ENCODE measurements around the gene PRPF8. TPM values are rescaled to one million over a fixed set of nuclear protein-coding genes. Genes with fewer than 3 reads are reported as not detected.

Gene PRPF8
- total and polyA plus RNA-seq, 2 experiments from 2014 or later: 178 to 246 TPM

DNA sequence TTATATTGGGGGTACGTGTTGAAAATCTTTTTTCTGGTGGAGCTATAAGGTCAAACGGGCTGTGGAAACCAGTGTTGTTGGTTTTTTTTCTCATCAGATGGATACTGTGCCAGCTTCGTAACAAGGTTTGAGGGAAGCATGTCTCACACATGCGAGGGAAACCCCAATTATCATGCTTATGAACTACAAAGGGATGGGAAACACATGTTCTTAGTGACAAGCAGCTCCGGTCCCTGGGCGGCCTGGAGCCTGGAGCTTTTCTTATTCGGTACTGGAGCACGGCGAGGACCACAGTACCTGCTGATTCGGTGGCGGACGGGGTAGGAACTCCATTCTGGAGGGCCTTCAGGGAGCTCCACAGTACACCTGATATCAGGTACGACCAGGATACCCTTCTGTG, 68.6 kb downstream of the PRPF8 start:
- no peak for ATAC-seq
- Mint-ChIP-seq H3K4me1 (peaks cover 5% of the 10 kb centered on the region; the same call in 2 of the 3 replicates), H3K27ac (no peak overlapping the region), H3K9me3 (no peaks in the 10 kb centered on the region), H3K36me3 (ENCODE audit: low read depth) (0 out of 3 replicates have a peak, but pooled peaks cover 3% of the 10 kb centered on the region), H3K4me3 (no peak overlapping the region), H3K27me3 (ENCODE audit: insufficient read depth, low read depth, poor library complexity) (peaks cover 5% of the 10 kb centered on the region)
- Histone ChIP-seq H3K27me3 (ENCODE audit: insufficient read depth) (no peaks in the 10 kb centered on the region), H3K4me2 (no peak overlapping the region), H3K4me3 (no peak overlapping the region), H3K27ac (ENCODE audit: low read depth) (no peak overlapping the region), H3K9me2 (ENCODE audit: insufficient read depth) (no peaks in the 10 kb centered on the region), H2AFZ (no peak overlapping the region), H4K20me1 (replicated peaks; ENCODE audit: insufficient read depth) (no peaks in the 10 kb centered on the region), H3K4me1 (ENCODE audit: insufficient read depth) (no peaks in the 10 kb centered on the region), H3K36me3 (ENCODE audit: insufficient read depth) (no peaks in the 10 kb centered on the region), H3F3A (replicated peaks; ENCODE audit: low read depth) (no peaks in the 10 kb centered on the region), H3K79me2 (replicated peaks; ENCODE audit: insufficient read depth) (no peaks in the 10 kb centered on the region)
- DNase-seq (ENCODE audit: low spot score): no peak
- TF ChIP-seq, protein P1, sequence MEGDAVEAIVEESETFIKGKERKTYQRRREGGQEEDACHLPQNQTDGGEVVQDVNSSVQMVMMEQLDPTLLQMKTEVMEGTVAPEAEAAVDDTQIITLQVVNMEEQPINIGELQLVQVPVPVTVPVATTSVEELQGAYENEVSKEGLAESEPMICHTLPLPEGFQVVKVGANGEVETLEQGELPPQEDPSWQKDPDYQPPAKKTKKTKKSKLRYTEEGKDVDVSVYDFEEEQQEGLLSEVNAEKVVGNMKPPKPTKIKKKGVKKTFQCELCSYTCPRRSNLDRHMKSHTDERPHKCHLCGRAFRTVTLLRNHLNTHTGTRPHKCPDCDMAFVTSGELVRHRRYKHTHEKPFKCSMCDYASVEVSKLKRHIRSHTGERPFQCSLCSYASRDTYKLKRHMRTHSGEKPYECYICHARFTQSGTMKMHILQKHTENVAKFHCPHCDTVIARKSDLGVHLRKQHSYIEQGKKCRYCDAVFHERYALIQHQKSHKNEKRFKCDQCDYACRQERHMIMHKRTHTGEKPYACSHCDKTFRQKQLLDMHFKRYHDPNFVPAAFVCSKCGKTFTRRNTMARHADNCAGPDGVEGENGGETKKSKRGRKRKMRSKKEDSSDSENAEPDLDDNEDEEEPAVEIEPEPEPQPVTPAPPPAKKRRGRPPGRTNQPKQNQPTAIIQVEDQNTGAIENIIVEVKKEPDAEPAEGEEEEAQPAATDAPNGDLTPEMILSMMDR (conservative IDR thresholded peaks at IDR 0.05; ENCODE audit: low read depth in 2 of 2): no peak
- TF ChIP-seq JUNB (IDR thresholded peaks at IDR 0.05; ENCODE audit: unreplicated experiment) (no peak), ZNF331 (CRISPR knock-in tag; IDR thresholded peaks at IDR 0.05; ENCODE audit: low read depth) (no peak), STAT1 (IDR thresholded peaks at IDR 0.05; ENCODE audit: unreplicated experiment) (no peak), EZH2phosphoT487 (IDR thresholded peaks at IDR 0.05; ENCODE audit: unreplicated experiment) (no peak), NANOG (IDR thresholded peaks at IDR 0.05; ENCODE audit: borderline replicate concordance) (no peak)
- TF ChIP-seq, protein P2, sequence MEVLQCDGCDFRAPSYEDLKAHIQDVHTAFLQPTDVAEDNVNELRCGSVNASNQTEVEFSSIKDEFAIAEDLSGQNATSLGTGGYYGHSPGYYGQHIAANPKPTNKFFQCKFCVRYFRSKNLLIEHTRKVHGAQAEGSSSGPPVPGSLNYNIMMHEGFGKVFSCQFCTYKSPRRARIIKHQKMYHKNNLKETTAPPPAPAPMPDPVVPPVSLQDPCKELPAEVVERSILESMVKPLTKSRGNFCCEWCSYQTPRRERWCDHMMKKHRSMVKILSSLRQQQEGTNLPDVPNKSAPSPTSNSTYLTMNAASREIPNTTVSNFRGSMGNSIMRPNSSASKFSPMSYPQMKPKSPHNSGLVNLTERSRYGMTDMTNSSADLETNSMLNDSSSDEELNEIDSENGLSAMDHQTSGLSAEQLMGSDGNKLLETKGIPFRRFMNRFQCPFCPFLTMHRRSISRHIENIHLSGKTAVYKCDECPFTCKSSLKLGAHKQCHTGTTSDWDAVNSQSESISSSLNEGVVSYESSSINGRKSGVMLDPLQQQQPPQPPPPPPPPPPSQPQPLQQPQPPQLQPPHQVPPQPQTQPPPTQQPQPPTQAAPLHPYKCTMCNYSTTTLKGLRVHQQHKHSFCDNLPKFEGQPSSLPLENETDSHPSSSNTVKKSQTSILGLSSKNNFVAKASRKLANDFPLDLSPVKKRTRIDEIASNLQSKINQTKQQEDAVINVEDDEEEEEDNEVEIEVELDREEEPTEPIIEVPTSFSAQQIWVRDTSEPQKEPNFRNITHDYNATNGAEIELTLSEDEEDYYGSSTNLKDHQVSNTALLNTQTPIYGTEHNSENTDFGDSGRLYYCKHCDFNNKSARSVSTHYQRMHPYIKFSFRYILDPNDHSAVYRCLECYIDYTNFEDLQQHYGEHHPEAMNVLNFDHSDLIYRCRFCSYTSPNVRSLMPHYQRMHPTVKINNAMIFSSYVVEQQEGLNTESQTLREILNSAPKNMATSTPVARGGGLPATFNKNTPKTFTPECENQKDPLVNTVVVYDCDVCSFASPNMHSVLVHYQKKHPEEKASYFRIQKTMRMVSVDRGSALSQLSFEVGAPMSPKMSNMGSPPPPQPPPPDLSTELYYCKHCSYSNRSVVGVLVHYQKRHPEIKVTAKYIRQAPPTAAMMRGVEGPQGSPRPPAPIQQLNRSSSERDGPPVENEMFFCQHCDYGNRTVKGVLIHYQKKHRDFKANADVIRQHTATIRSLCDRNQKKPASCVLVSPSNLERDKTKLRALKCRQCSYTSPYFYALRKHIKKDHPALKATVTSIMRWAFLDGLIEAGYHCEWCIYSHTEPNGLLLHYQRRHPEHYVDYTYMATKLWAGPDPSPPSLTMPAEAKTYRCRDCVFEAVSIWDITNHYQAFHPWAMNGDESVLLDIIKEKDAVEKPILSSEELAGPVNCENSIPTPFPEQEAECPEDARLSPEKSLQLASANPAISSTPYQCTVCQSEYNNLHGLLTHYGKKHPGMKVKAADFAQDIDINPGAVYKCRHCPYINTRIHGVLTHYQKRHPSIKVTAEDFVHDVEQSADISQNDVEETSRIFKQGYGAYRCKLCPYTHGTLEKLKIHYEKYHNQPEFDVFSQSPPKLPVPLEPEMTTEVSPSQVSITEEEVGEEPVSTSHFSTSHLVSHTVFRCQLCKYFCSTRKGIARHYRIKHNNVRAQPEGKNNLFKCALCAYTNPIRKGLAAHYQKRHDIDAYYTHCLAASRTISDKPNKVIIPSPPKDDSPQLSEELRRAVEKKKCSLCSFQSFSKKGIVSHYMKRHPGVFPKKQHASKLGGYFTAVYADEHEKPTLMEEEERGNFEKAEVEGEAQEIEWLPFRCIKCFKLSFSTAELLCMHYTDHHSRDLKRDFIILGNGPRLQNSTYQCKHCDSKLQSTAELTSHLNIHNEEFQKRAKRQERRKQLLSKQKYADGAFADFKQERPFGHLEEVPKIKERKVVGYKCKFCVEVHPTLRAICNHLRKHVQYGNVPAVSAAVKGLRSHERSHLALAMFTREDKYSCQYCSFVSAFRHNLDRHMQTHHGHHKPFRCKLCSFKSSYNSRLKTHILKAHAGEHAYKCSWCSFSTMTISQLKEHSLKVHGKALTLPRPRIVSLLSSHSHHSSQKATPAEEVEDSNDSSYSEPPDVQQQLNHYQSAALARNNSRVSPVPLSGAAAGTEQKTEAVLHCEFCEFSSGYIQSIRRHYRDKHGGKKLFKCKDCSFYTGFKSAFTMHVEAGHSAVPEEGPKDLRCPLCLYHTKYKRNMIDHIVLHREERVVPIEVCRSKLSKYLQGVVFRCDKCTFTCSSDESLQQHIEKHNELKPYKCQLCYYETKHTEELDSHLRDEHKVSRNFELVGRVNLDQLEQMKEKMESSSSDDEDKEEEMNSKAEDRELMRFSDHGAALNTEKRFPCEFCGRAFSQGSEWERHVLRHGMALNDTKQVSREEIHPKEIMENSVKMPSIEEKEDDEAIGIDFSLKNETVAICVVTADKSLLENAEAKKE (CRISPR knock-in tag; IDR thresholded peaks at IDR 0.05): no peak
- TF ChIP-seq, protein P3, sequence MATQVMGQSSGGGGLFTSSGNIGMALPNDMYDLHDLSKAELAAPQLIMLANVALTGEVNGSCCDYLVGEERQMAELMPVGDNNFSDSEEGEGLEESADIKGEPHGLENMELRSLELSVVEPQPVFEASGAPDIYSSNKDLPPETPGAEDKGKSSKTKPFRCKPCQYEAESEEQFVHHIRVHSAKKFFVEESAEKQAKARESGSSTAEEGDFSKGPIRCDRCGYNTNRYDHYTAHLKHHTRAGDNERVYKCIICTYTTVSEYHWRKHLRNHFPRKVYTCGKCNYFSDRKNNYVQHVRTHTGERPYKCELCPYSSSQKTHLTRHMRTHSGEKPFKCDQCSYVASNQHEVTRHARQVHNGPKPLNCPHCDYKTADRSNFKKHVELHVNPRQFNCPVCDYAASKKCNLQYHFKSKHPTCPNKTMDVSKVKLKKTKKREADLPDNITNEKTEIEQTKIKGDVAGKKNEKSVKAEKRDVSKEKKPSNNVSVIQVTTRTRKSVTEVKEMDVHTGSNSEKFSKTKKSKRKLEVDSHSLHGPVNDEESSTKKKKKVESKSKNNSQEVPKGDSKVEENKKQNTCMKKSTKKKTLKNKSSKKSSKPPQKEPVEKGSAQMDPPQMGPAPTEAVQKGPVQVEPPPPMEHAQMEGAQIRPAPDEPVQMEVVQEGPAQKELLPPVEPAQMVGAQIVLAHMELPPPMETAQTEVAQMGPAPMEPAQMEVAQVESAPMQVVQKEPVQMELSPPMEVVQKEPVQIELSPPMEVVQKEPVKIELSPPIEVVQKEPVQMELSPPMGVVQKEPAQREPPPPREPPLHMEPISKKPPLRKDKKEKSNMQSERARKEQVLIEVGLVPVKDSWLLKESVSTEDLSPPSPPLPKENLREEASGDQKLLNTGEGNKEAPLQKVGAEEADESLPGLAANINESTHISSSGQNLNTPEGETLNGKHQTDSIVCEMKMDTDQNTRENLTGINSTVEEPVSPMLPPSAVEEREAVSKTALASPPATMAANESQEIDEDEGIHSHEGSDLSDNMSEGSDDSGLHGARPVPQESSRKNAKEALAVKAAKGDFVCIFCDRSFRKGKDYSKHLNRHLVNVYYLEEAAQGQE (IDR thresholded peaks at IDR 0.05; ENCODE audit: unreplicated experiment): no peak
